ENCODE data around the gene MEI1.

DNA sequence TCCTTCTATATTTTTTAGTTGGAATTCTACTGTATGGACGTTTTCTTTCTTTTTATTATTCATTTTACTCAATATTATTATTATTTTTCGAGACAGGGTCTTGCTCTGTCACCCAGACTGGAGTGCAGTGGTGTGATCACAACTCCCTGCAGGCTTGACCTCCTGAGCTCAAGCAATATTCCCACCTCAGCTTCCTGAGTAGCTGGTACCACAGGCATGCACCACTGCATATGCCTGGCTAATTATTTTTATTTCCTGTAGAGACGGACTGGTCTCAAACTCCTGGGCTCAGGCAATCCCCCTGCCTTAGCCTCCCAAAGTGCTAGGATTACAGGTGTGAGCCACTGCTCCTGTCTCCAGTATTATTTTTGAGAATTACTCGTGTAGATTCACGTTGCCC is 67.2 kb downstream of the MEI1 start:
- TF ChIP-seq CTCF (IDR thresholded peaks at IDR 0.05) (no peak), POLR2A (IDR thresholded peaks at IDR 0.05) (no peak)

Data from testis (tissue), 2 donors.